ENCODE results near the gene HOXC12.

HOXC12 gene

DNA sequence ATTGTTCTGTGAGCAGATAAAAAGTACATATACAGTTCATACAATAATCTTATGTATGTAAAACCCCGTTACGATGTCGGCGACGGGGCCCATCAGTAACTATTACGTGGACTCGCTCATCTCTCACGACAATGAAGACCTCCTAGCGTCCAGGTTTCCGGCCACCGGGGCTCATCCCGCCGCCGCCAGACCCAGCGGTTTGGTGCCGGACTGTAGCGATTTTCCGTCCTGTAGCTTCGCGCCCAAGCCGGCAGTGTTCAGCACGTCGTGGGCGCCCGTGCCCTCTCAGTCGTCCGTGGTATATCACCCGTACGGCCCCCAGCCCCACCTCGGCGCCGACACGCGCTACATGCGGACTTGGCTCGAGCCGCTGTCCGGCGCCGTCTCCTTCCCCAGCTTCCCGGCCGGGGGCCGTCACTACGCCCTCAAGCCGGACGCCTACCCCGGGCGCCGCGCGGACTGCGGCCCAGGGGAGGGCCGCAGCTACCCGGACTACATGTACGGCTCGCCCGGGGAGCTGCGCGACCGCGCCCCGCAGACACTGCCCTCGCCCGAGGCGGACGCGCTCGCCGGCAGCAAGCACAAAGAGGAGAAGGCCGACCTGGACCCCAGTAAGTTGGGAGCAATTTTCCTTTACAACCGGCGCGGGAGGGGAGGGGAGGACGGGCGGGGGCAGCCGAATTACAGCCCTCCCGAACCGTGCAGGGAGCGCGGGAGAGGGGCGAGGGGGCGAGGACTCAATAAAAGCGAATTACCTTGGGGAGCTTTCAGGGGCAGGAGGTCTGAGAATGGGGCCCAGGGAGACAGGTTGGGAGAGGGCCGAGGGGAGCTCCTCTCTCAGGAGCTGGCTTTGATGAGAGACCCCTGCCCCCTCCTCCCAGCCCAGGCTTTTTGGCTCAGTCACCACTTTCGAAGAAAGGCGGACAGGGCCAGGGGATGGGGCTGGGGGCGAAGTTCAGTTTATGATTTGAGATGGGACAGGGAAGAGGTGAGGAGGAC lies 45.7 kb downstream of the HOXC12 start, which contains the start of gene HOXC9:
Gene HOXC9, plus strand, starts transcription at position 46 of the 999 bp plus-strand sequence. Its CDS starts 28 bp downstream, at position 74.
- DNase-seq (ENCODE audit: low spot score): no peak
- TF ChIP-seq CTCF (IDR thresholded peaks at IDR 0.05; ENCODE audit: borderline replicate concordance, control extremely low read depth, extremely low read depth, insufficient read depth, missing control alignments): no peak
- in situ Hi-C loops (cut with MboI; ENCODE audit: low sequenced_read_pairs, unreplicated experiment): no loop called here

DNA sequence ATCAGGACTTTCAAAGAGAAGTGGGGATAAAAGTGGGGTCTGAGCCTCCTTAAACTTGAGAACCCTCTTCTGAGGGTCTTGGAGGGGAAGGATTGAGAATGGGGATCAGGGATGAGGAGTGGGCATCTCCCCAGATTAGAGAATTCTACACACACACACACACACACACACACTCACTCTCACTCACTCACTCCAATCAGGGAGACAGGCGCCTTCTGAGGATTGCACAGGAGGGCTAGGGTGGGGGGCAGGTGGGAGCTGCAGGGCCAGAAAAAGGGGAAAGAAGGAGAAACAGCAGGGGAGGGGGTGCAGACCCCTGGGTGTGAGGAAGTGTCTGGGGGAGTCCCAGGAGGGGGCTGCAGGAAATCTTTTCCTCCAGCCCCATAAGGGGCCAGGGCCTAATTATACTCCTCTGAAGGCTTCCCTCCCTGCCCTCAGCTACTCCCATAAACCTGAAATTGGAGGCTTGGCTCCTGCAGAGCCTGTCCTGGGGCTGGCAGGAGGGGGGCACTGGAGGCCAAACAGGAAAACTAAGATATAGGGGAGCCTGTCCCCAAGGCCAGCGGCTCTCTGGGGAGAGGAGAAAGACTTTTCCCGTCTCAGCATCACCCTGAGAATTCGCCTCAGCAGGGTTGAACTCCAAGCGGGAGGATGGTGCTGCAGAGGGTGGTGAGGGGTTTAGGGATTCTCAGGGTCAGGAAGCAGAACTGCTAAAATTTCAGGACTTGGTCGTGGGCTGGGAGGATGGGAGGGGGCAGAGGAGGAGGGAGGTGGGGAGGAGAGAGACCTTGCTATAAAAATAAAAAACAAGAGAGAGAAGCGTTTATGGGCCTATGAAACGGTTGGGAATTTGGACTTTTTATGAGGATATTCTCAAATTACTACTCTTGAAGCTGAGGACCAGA lies 46.8 kb downstream of the HOXC12 start:
- in situ Hi-C loops (cut with MboI; ENCODE audit: low sequenced_read_pairs, unreplicated experiment): no loop called here
- DNase-seq (ENCODE audit: low spot score): no peak
- no peak for TF ChIP-seq CTCF (IDR thresholded peaks at IDR 0.05; ENCODE audit: borderline replicate concordance, control extremely low read depth, extremely low read depth, insufficient read depth, missing control alignments)

- in situ Hi-C loops (cut with MboI; ENCODE audit: low sequenced_read_pairs, unreplicated experiment): no loop called here
- no peak for TF ChIP-seq CTCF (IDR thresholded peaks at IDR 0.05; ENCODE audit: borderline replicate concordance, control extremely low read depth, extremely low read depth, insufficient read depth, missing control alignments)
- no peak for DNase-seq (ENCODE audit: low spot score)
These were observed 47.7 kb downstream of the HOXC12 start for GRCh38 chr12:54002278-54002914.

GRCh38 chr12:54002915-54003389 lies 48.2 kb downstream of the HOXC12 start:
- no peak for TF ChIP-seq CTCF (IDR thresholded peaks at IDR 0.05; ENCODE audit: borderline replicate concordance, control extremely low read depth, extremely low read depth, insufficient read depth, missing control alignments)
- in situ Hi-C loops (cut with MboI; ENCODE audit: low sequenced_read_pairs, unreplicated experiment): no loop called here
- DNase-seq (ENCODE audit: low spot score): no peak

DNA sequence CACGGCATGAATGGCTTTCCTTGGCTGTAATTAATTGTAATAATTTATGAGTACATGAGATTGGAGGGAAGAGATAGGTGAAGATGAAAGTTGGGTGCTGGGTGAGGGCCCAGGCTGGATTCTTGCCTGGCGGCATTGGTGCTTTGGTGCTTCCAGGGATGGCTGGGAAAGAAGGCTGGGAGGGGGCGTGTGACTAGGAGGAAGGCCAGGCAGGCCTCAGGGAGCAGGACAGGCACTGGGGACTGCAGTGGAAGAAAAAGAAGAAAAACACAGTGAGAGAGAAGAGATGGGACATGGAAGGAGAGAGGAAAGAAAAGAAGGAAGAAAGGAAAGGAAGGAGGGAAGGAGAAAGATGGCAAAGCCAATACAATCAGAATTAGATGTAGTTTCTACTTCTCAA lies 48.9 kb downstream of the HOXC12 start:
- no peak for DNase-seq (ENCODE audit: low spot score)
- TF ChIP-seq CTCF (IDR thresholded peaks at IDR 0.05; ENCODE audit: borderline replicate concordance, control extremely low read depth, extremely low read depth, insufficient read depth, missing control alignments): no peak
- in situ Hi-C loops (cut with MboI; ENCODE audit: low sequenced_read_pairs, unreplicated experiment): no loop called here
